ENCODE measurements around the gene TGFB2. TPM values are rescaled to one million over a fixed set of nuclear protein-coding genes. Genes with fewer than 3 reads are reported as not detected.

The TGFB2 gene
- total RNA-seq, 5 donors from 2014 or later (not counting 1 experiment from before 2014, with no cell fraction given) = 0.06 to 0.23 (median 0.23) TPM; not detected in 2

- Mint-ChIP-seq H3K4me1 (no peaks in the 10 kb centered on the region), H3K27ac (no peak overlapping the region), H3K36me3 (no peaks in the 10 kb centered on the region), H3K4me3 (no peak overlapping the region), H3K27me3 (no peaks in the 10 kb centered on the region), H3K9me3 (no peaks in the 10 kb centered on the region)
- no peak overlapping the region for H3K4me3 ChIP-seq (ENCODE audit: control insufficient read depth in 1 of 2, extremely low read depth in 1 of 2, low read length in 1 of 2)
- no peak for DNase-seq
- H3K27me3 ChIP-seq (replicated peaks in 1 of 2; ENCODE audit: control insufficient read depth in 2 of 2, extremely low read depth in 1 of 2, insufficient read depth in 2 of 2, low read length in 1 of 2) = no peaks in the 10 kb centered on the region
- ChIA-PET CTCF (no interaction called here), POLR2A (no interaction called here)
- H3K4me1 ChIP-seq (ENCODE audit: control insufficient read depth in 1 of 2, extremely low read depth in 1 of 2, insufficient read depth in 2 of 2, low read length in 2 of 2) = no peaks in the 10 kb centered on the region
- no peak for ATAC-seq (replicated peaks in 1 of 4)
- no peaks in the 10 kb centered on the region for H3K9me3 ChIP-seq
- no peaks in the 10 kb centered on the region for H3K36me3 ChIP-seq (ENCODE audit: control insufficient read depth in 2 of 2, extremely low read depth in 1 of 2, insufficient read depth in 1 of 2, low read length in 1 of 2)
- no CpG with 5 or more reads among the region's 4 CpGs for WGBS (ENCODE audit: insufficient coverage)
- H3K27ac ChIP-seq (ENCODE audit: low read length) = no peak overlapping the region
Observed at GRCh38 chr1:218367118-218367517, 22.0 kb downstream of the TGFB2 start.

GRCh38 chr1:218368686-218369085, 23.6 kb downstream of the TGFB2 start:
- no peaks in the 10 kb centered on the region for H3K27me3 ChIP-seq (replicated peaks in 1 of 2; ENCODE audit: control insufficient read depth in 2 of 2, extremely low read depth in 1 of 2, insufficient read depth in 2 of 2, low read length in 1 of 2)
- Mint-ChIP-seq H3K4me1 (no peaks in the 10 kb centered on the region), H3K36me3 (no peaks in the 10 kb centered on the region), H3K27ac (no peak overlapping the region), H3K4me3 (no peak overlapping the region), H3K27me3 (peaks cover 0 to 9% of the 10 kb centered on the region in 2 donors), H3K9me3 (no peaks in the 10 kb centered on the region)
- POLR2A ChIA-PET = interaction anchor here in 1 of 2 donors (0.6 kb wide), 1 partner anchor 11 kb away, joined by 4 read pairs; no protein-coding TSS in a partner anchor
- H3K4me3 ChIP-seq (ENCODE audit: control insufficient read depth in 1 of 2, extremely low read depth in 1 of 2, low read length in 1 of 2) = no peak overlapping the region
- H3K36me3 ChIP-seq (ENCODE audit: control insufficient read depth in 2 of 2, extremely low read depth in 1 of 2, insufficient read depth in 1 of 2, low read length in 1 of 2) = no peaks in the 10 kb centered on the region
- ATAC-seq (replicated peaks in 1 of 4) (no peak), DNase-seq (no peak)
- no peak overlapping the region for H3K27ac ChIP-seq (ENCODE audit: low read length)
- WGBS (ENCODE audit: insufficient coverage) = 80% methylated on average over 1 of the region's 7 CpGs
- CTCF ChIA-PET = no interaction called here
- no peaks in the 10 kb centered on the region for H3K9me3 ChIP-seq
- H3K4me1 ChIP-seq (ENCODE audit: control insufficient read depth in 1 of 2, extremely low read depth in 1 of 2, insufficient read depth in 2 of 2, low read length in 2 of 2) = no peaks in the 10 kb centered on the region

GRCh38 chr1:218369688-218370511, 24.8 kb downstream of the TGFB2 start:
- ChIA-PET CTCF (no interaction called here), POLR2A (no interaction called here)
- no peaks in the 10 kb centered on the region for H3K36me3 ChIP-seq (ENCODE audit: control insufficient read depth in 2 of 2, extremely low read depth in 1 of 2, insufficient read depth in 1 of 2, low read length in 1 of 2)
- no peaks in the 10 kb centered on the region for H3K27me3 ChIP-seq (replicated peaks in 1 of 2; ENCODE audit: control insufficient read depth in 2 of 2, extremely low read depth in 1 of 2, insufficient read depth in 2 of 2, low read length in 1 of 2)
- no peak overlapping the region for H3K27ac ChIP-seq (ENCODE audit: low read length)
- no peaks in the 10 kb centered on the region for H3K4me1 Mint-ChIP-seq
- peaks cover 0 to 11% of the 10 kb centered on the region in 2 donors for H3K27me3 Mint-ChIP-seq
- H3K4me3 Mint-ChIP-seq = no peak overlapping the region
- no peaks in the 10 kb centered on the region for H3K9me3 ChIP-seq
- no peak overlapping the region for H3K4me3 ChIP-seq (ENCODE audit: control insufficient read depth in 1 of 2, extremely low read depth in 1 of 2, low read length in 1 of 2)
- H3K4me1 ChIP-seq (ENCODE audit: control insufficient read depth in 1 of 2, extremely low read depth in 1 of 2, insufficient read depth in 2 of 2, low read length in 2 of 2) = no peaks in the 10 kb centered on the region
- H3K36me3 Mint-ChIP-seq = no peaks in the 10 kb centered on the region
- no peaks in the 10 kb centered on the region for H3K9me3 Mint-ChIP-seq
- ATAC-seq (replicated peaks in 1 of 4) = no peak
- WGBS (ENCODE audit: insufficient coverage) = 100% methylated on average over 1 of the region's 2 CpGs
- no peak overlapping the region for H3K27ac Mint-ChIP-seq
- no peak for DNase-seq

- H3K27ac Mint-ChIP-seq = no peak overlapping the region
- Histone ChIP-seq H3K27ac (ENCODE audit: low read length) (no peak overlapping the region), H3K4me3 (ENCODE audit: control insufficient read depth in 1 of 2, extremely low read depth in 1 of 2, low read length in 1 of 2) (no peak overlapping the region), H3K36me3 (ENCODE audit: control insufficient read depth in 2 of 2, extremely low read depth in 1 of 2, insufficient read depth in 1 of 2, low read length in 1 of 2) (no peaks in the 10 kb centered on the region), H3K4me1 (ENCODE audit: control insufficient read depth in 1 of 2, extremely low read depth in 1 of 2, insufficient read depth in 2 of 2, low read length in 2 of 2) (peaks cover 0 to 3% of the 10 kb centered on the region in 2 experiments), H3K27me3 (replicated peaks in 1 of 2; ENCODE audit: control insufficient read depth in 2 of 2, extremely low read depth in 1 of 2, insufficient read depth in 2 of 2, low read length in 1 of 2) (no peaks in the 10 kb centered on the region), H3K9me3 (no peaks in the 10 kb centered on the region)
- no peak overlapping the region for H3K4me3 Mint-ChIP-seq
- 83% methylated on average over 1 of the region's 8 CpGs for WGBS (ENCODE audit: insufficient coverage)
- CTCF ChIA-PET = interaction anchor here in 1 of 2 donors (1.0 kb wide), 1 partner anchor 42 kb away, joined by 3 read pairs; no protein-coding TSS in a partner anchor
- peaks cover 7 to 16% of the 10 kb centered on the region in 2 donors for H3K27me3 Mint-ChIP-seq
- POLR2A ChIA-PET = no interaction called here
- peaks cover 4% of the 10 kb centered on the region in 3 donors for H3K4me1 Mint-ChIP-seq
- DNase-seq (no peak), ATAC-seq (replicated peaks in 1 of 4) (no peak)
- no peaks in the 10 kb centered on the region for H3K9me3 Mint-ChIP-seq
- H3K36me3 Mint-ChIP-seq = no peaks in the 10 kb centered on the region
Observed at GRCh38 chr1:218371927-218372672, 27.0 kb downstream of the TGFB2 start.

- H3K27me3 Mint-ChIP-seq = peaks cover 7 to 18% of the 10 kb centered on the region in 2 donors
- no peak for ATAC-seq (replicated peaks in 1 of 4)
- H3K36me3 Mint-ChIP-seq = no peaks in the 10 kb centered on the region
- no peaks in the 10 kb centered on the region for H3K9me3 Mint-ChIP-seq
- peaks cover 0 to 6% of the 10 kb centered on the region in 2 experiments for H3K4me1 ChIP-seq (ENCODE audit: control insufficient read depth in 1 of 2, extremely low read depth in 1 of 2, insufficient read depth in 2 of 2, low read length in 2 of 2)
- no peak overlapping the region for H3K4me3 Mint-ChIP-seq
- no peak overlapping the region for H3K4me3 ChIP-seq (ENCODE audit: control insufficient read depth in 1 of 2, extremely low read depth in 1 of 2, low read length in 1 of 2)
- H3K9me3 ChIP-seq = no peaks in the 10 kb centered on the region
- no peak overlapping the region for H3K27ac ChIP-seq (ENCODE audit: low read length)
- WGBS (ENCODE audit: insufficient coverage) = no CpG with 5 or more reads among the region's 7 CpGs
- no peak for DNase-seq
- no peak overlapping the region for H3K27ac Mint-ChIP-seq
- no peaks in the 10 kb centered on the region for H3K36me3 ChIP-seq (ENCODE audit: control insufficient read depth in 2 of 2, extremely low read depth in 1 of 2, insufficient read depth in 1 of 2, low read length in 1 of 2)
- peaks cover 0 to 9% of the 10 kb centered on the region in 2 experiments for H3K27me3 ChIP-seq (replicated peaks in 1 of 2; ENCODE audit: control insufficient read depth in 2 of 2, extremely low read depth in 1 of 2, insufficient read depth in 2 of 2, low read length in 1 of 2)
- CTCF ChIA-PET = no interaction called here
- peaks cover 9 to 12% (median 10%) of the 10 kb centered on the region in 3 donors for H3K4me1 Mint-ChIP-seq
- POLR2A ChIA-PET = no interaction called here
Observed at GRCh38 chr1:218374401-218375353, 29.5 kb downstream of the TGFB2 start.

- Histone ChIP-seq H3K4me3 (ENCODE audit: control insufficient read depth in 1 of 2, extremely low read depth in 1 of 2, low read length in 1 of 2) (no peak overlapping the region), H3K4me1 (ENCODE audit: control insufficient read depth in 1 of 2, extremely low read depth in 1 of 2, insufficient read depth in 2 of 2, low read length in 2 of 2) (peaks cover 0 to 6% of the 10 kb centered on the region in 2 experiments), H3K27me3 (replicated peaks in 1 of 2; ENCODE audit: control insufficient read depth in 2 of 2, extremely low read depth in 1 of 2, insufficient read depth in 2 of 2, low read length in 1 of 2) (peaks cover 0 to 11% of the 10 kb centered on the region in 2 experiments), H3K36me3 (ENCODE audit: control insufficient read depth in 2 of 2, extremely low read depth in 1 of 2, insufficient read depth in 1 of 2, low read length in 1 of 2) (no peaks in the 10 kb centered on the region), H3K27ac (ENCODE audit: low read length) (no peak overlapping the region), H3K9me3 (no peaks in the 10 kb centered on the region)
- Mint-ChIP-seq H3K4me3 (no peak overlapping the region), H3K27me3 (peaks cover 18 to 26% of the 10 kb centered on the region in 2 donors), H3K9me3 (no peaks in the 10 kb centered on the region), H3K4me1 (peaks cover 9 to 12% (median 10%) of the 10 kb centered on the region in 3 donors), H3K36me3 (no peaks in the 10 kb centered on the region), H3K27ac (no peak overlapping the region)
- ATAC-seq (replicated peaks in 1 of 4) (no peak), DNase-seq (no peak)
- 50% methylated on average over 1 of the region's 2 CpGs for WGBS (ENCODE audit: insufficient coverage)
- ChIA-PET POLR2A (no interaction called here), CTCF (interaction anchor here (0.5 to 1.0 kb wide), 2 partner anchors 47 to 1071 kb away, joined by 3 to 4 read pairs; no protein-coding TSS in a partner anchor)
Observed at GRCh38 chr1:218376722-218377121, 31.6 kb downstream of the TGFB2 start.
